A549 (cell line): Measurements from ENCODE around the gene ABITRAM. TPM values are rescaled to one million over a fixed set of nuclear protein-coding genes. Genes with fewer than 3 reads are reported as not detected.
"Not testable (repeated sequence)": the region's sequence is repeated elsewhere in the genome, so short reads cannot be mapped to it uniquely, and the experiment has no call there.

Experiments
- ATAC-seq, 2 experiments: fragments of 200-7000 bp in 1 of 2; fragments of >200 bp in 1 of 2; cut with Nextera tagmentation in 1 of 2; cut with Tn5 transposase in 1 of 2; 3 replicates each; pipeline versions ENCODE4 v1.8.0 to v1.9.1; 2018 to 2020; ENCODE audit warnings: mild to moderate bottlenecking in 1 of 2, moderate library complexity in 1 of 2
- CTCF ChIA-PET: fragments of 300-600 bp; sonication (Branson Sonifier 250); formaldehyde crosslinking; extraction: SDS; loops from one replicate; lab custom pipeline; 2021; ENCODE audit warnings: antibody characterized with exemption, inconsistent platforms; lab: Yijun Ruan, JAX
- POLR2A ChIA-PET: fragments of 350-600 bp; formaldehyde crosslinking; extraction: SDS; loops from one replicate; lab custom pipeline; 2021; ENCODE audit warnings: antibody characterized with exemption, inconsistent platforms; lab: Yijun Ruan, JAX
- DNase-seq, 2 experiments: peaks; one replicate each; pipeline versions ENCODE4 v3.0.0 to v3.0.0-alpha.2; 2011 to 2016; ENCODE audit warnings: low read depth in 1 of 2, low spot score in 1 of 2
- FAIRE-seq: peaks from 2 replicates; lab custom pipeline; 2011; peaks lifted over from hg19 to GRCh38; lab: Jason Lieb, UNC
- H3K27ac ChIP-seq, 2 experiments: fragments of >200 bp; sonication (Bioruptor Twin); formaldehyde crosslinking; 3 replicates each; pipeline ENCODE4 v1.5.1; 2016 to 2017
- H3K4me1 ChIP-seq: fragments of >200 bp; sonication (Bioruptor Twin); formaldehyde crosslinking; 3 replicates; pipeline ENCODE4 v1.6.1; 2016
- H3K4me2 ChIP-seq: fragments of >200 bp; sonication (Bioruptor Twin); formaldehyde crosslinking; 3 replicates; pipeline ENCODE4 v1.6.1; 2016
- H3K4me3 ChIP-seq: fragments of >200 bp; sonication (Bioruptor Twin); formaldehyde crosslinking; 3 replicates; pipeline ENCODE4 v1.5.1; 2016
- H3K9me3 ChIP-seq: fragments of >200 bp; sonication (Bioruptor Twin); formaldehyde crosslinking; 3 replicates; pipeline ENCODE4 v1.6.1; 2016
- BCL3 ChIP-seq: fragments of >200 bp; sonication (Bioruptor Twin); formaldehyde crosslinking; IDR thresholded peaks from 3 replicates; pipeline ENCODE4 v1.6.1; 2016
- BHLHE40 ChIP-seq: IDR thresholded peaks from 2 replicates; pipeline ENCODE4 v1.6.1; 2012; ENCODE audit warnings: low read depth, low read length, inconsistent platforms
- CHD2 ChIP-seq: fragments of 150-350 bp; IDR thresholded peaks from 2 replicates; pipeline ENCODE4 v1.6.1; 2014; ENCODE audit warnings: low read length; ENCODE audit not compliant: partially characterized antibody
- ELK1 ChIP-seq: fragments of 150-350 bp; IDR thresholded peaks from 2 replicates; pipeline ENCODE4 v1.6.1; 2014; ENCODE audit warnings: low read depth, mild to moderate bottlenecking, low read length
- FOSB ChIP-seq: fragments of 250-450 bp; sonication (Bioruptor Pico); IDR thresholded peaks from 2 replicates; pipeline ENCODE4 v1.5.0; 2020; ENCODE audit warnings: mild to moderate bottlenecking, moderate library complexity
- FOSL2 ChIP-seq, 2 experiments: fragments of 450-650 bp in 1 of 2; fragments of >200 bp in 1 of 2; sonication (Bioruptor Twin) in 1 of 2; formaldehyde crosslinking; IDR thresholded peaks; 2 replicates each; pipeline versions ENCODE4 v1.5.0 to v1.6.1; 2016 to 2020; ENCODE audit warnings: mild to moderate bottlenecking in 1 of 2, moderate library complexity in 1 of 2
- FOXS1 ChIP-seq: fragments of 250-450 bp; sonication (Bioruptor Pico); IDR thresholded peaks from 2 replicates; pipeline ENCODE4 v1.5.0; 2020; ENCODE audit warnings: mild to moderate bottlenecking, moderate library complexity
- GATA3 ChIP-seq: IDR thresholded peaks from 2 replicates; pipeline ENCODE4 v1.6.1; 2012; ENCODE audit warnings: borderline replicate concordance
- HDAC2 ChIP-seq: fragments of 200-600 bp; sonication (generic); IDR thresholded peaks from 2 replicates; pipeline ENCODE4 v1.6.1; 2016
- HOXA7 ChIP-seq: fragments of 250-450 bp; sonication (Bioruptor Pico); IDR thresholded peaks from 2 replicates; pipeline ENCODE4 v1.5.0; 2020; ENCODE audit warnings: mild to moderate bottlenecking, moderate library complexity
- HOXB13 ChIP-seq: fragments of 250-450 bp; sonication (Bioruptor Pico); IDR thresholded peaks from 2 replicates; pipeline ENCODE4 v1.5.0; 2020; ENCODE audit warnings: low read depth, mild to moderate bottlenecking, moderate library complexity
- JUNB ChIP-seq: fragments of >200 bp; sonication (Bioruptor Twin); formaldehyde crosslinking; IDR thresholded peaks from 2 replicates; pipeline ENCODE4 v1.6.1; 2016
- KDM5A ChIP-seq: fragments of 200-600 bp; sonication (generic); IDR thresholded peaks from 2 replicates; pipeline ENCODE4 v1.6.1; 2016; ENCODE audit warnings: antibody characterized with exemption, mild to moderate bottlenecking
- MAX ChIP-seq: IDR thresholded peaks from 2 replicates; pipeline ENCODE4 v1.6.1; 2012
- NFE2L2 ChIP-seq: fragments of 150-350 bp; conservative IDR thresholded peaks from 2 replicates; pipeline ENCODE4 v1.6.1; 2014; ENCODE audit warnings: low read length
- NPAS2 ChIP-seq: fragments of 250-450 bp; sonication (Bioruptor Pico); IDR thresholded peaks from 2 replicates; pipeline ENCODE4 v1.8.0; 2022; ENCODE audit warnings: mild to moderate bottlenecking, moderate library complexity, borderline replicate concordance
- PHF8 ChIP-seq: fragments of 200-600 bp; sonication (generic); IDR thresholded peaks from 2 replicates; pipeline ENCODE4 v1.6.1; 2016; ENCODE audit warnings: low read depth, mild to moderate bottlenecking, antibody characterized with exemption, moderate library complexity, borderline replicate concordance
- POLR2AphosphoS2 ChIP-seq: conservative IDR thresholded peaks from 2 replicates; pipeline ENCODE4 v1.6.1; 2012; ENCODE audit warnings: low read length, improper control_type of control experiment, inconsistent platforms
- RAD21 ChIP-seq, 2 experiments: fragments of >200 bp in 1 of 2; sonication (Bioruptor Twin) in 1 of 2; formaldehyde crosslinking in 1 of 2; IDR thresholded peaks in 1 of 2; conservative IDR thresholded peaks in 1 of 2; 2 replicates in 1 of 2; 3 replicates in 1 of 2; pipeline ENCODE4 v1.6.1; 2012 to 2018; ENCODE audit warnings: inconsistent platforms in 1 of 2
- RARB ChIP-seq: fragments of 250-450 bp; sonication (Bioruptor Pico); IDR thresholded peaks from 2 replicates; pipeline ENCODE4 v1.8.0; 2021; ENCODE audit warnings: mild to moderate bottlenecking, moderate library complexity
- RCOR1 ChIP-seq: fragments of 150-350 bp; IDR thresholded peaks from 2 replicates; pipeline ENCODE4 v1.6.1; 2014; ENCODE audit warnings: antibody characterized with exemption, low read length, low read depth
- RNF2 ChIP-seq: fragments of 200-600 bp; sonication (generic); IDR thresholded peaks from 2 replicates; pipeline ENCODE4 v1.6.1; 2016; ENCODE audit warnings: low read depth, mild to moderate bottlenecking, antibody characterized with exemption, moderate library complexity, borderline replicate concordance
- SMC3 ChIP-seq: fragments of >200 bp; sonication (Bioruptor Twin); formaldehyde crosslinking; IDR thresholded peaks from 3 replicates; pipeline ENCODE4 v1.6.1; 2018; ENCODE audit warnings: inconsistent platforms
- TP53 ChIP-seq: fragments of 250-450 bp; sonication (Bioruptor Pico); IDR thresholded peaks from 2 replicates; pipeline ENCODE4 v1.5.0; 2021; ENCODE audit warnings: mild to moderate bottlenecking, moderate library complexity
- WGBS: methylation state at CpG from one replicate; pipeline ENCODE4 v1.1.6; 2017; ENCODE audit errors: missing lambda C conversion rate; 5-methylcytosine and 5-hydroxymethylcytosine counted together
- polyA plus RNA-seq, 4 experiments: library from polyadenylated mRNA; depleted of rRNA in 3 of 4; stranded (reverse); fragments of >200 nt; fragmentation: RNase III in 1 of 4; extraction: RNeasy Plus Mini Kit Qiagen cat#74134 plus additional on column Dnase treatment in 1 of 4; gene quantifications; 2 replicates in 3 of 4; 3 replicates in 1 of 4; pipeline ENCODE4 v1.2.3, GENCODE V29; 2011 to 2017

Gene ABITRAM
- polyA plus RNA-seq, 2 of the 4 experiments (the other 2 are of a cell fraction) = 18.7 to 38.2 TPM

GRCh38 chr9:108919517-108919916, 14.7 kb upstream of the ABITRAM start:
- POLR2A ChIA-PET = no interaction called here
- 86% methylated on average over 6 of the region's 6 CpGs for WGBS
- TF ChIP-seq HOXB13 (CRISPR knock-in tag) (no peak), NFE2L2 (no peak), GATA3 (no peak), RAD21 (conservative IDR thresholded peaks at IDR 0.05 in 1 of 2, IDR thresholded peaks at IDR 0.05 in 1 of 2) (no peak)
- Histone ChIP-seq H3K9me3 (no peaks in the 10 kb centered on the region), H3K4me3 (no peak overlapping the region), H3K27ac (no peak overlapping the region), H3K4me1 (no peaks in the 10 kb centered on the region), H3K4me2 (no peak overlapping the region)
- ATAC-seq (no peak), DNase-seq (no peak), FAIRE-seq (no peak)
- CTCF ChIA-PET = interaction anchor here (0.6 to 0.9 kb wide), 2 partner anchors 19 to 1497 kb away, joined by 3 to 4 read pairs; no protein-coding TSS in a partner anchor

- WGBS = 86% methylated on average over 1 of the region's 1 CpG
- not testable (repeated sequence) for FAIRE-seq
Observed at GRCh38 chr9:108920401-108920800, 13.8 kb upstream of the ABITRAM start.

GRCh38 chr9:108921200-108921599, 13.0 kb upstream of the ABITRAM start:
- H3K27ac ChIP-seq = no peak overlapping the region
- TF ChIP-seq NPAS2 = no peak
- TF ChIP-seq JUNB = no peak
- no peak for TF ChIP-seq NFE2L2
- TF ChIP-seq RARB (CRISPR knock-in tag) = no peak
- no peak for TF ChIP-seq FOXS1 (CRISPR knock-in tag)
- TF ChIP-seq FOSL2 (IDR thresholded peaks at IDR 0.05) = no peak
- no peak for TF ChIP-seq FOSL2 (CRISPR knock-in tag; IDR thresholded peaks at IDR 0.05)
- TF ChIP-seq POLR2AphosphoS2 = no peak
- TF ChIP-seq ELK1 = no peak
- no peak for TF ChIP-seq FOSB
- TF ChIP-seq HDAC2 = no peak
- no peak for TF ChIP-seq BHLHE40
- no peak for TF ChIP-seq RCOR1
- TF ChIP-seq RAD21 (conservative IDR thresholded peaks at IDR 0.05 in 1 of 2, IDR thresholded peaks at IDR 0.05 in 1 of 2) = no peak
- no peak for ATAC-seq
- ChIA-PET POLR2A (no interaction called here), CTCF (interaction anchor here (0.6 to 1.0 kb wide), 3 partner anchors 29 to 1457 kb away, joined by 4 to 6 read pairs (median 4); no protein-coding TSS in a partner anchor)
- H3K4me1 ChIP-seq = no peaks in the 10 kb centered on the region
- no peak overlapping the region for H3K4me3 ChIP-seq
- 98% methylated on average over 1 of the region's 1 CpG for WGBS
- no peak for FAIRE-seq
- no peak overlapping the region for H3K4me2 ChIP-seq
- H3K9me3 ChIP-seq = no peaks in the 10 kb centered on the region
- DNase-seq = no peak

More at GRCh38 chr9:108920401-108920800, 13.8 kb upstream of the ABITRAM start:
- ATAC-seq, H3K4me1 ChIP-seq, H3K27ac ChIP-seq, POLR2A ChIA-PET, H3K4me2 ChIP-seq, H3K9me3 ChIP-seq, H3K4me3 ChIP-seq, DNase-seq: not testable (repeated sequence)
- CTCF ChIA-PET = interaction anchor here (0.9 to 1.0 kb wide), 2 partner anchors 20 to 30 kb away, joined by 3 to 6 read pairs; no protein-coding TSS in a partner anchor

- Histone ChIP-seq H3K4me1 (no peaks in the 10 kb centered on the region), H3K27ac (no peak overlapping the region), H3K4me2 (no peak overlapping the region), H3K4me3 (no peak overlapping the region), H3K9me3 (no peaks in the 10 kb centered on the region)
- no peak for DNase-seq
- FAIRE-seq = no peak
- CTCF ChIA-PET = no interaction called here
- POLR2A ChIA-PET = no interaction called here
- ATAC-seq = no peak
- TF ChIP-seq KDM5A (no peak), BCL3 (no peak), HOXA7 (CRISPR knock-in tag) (no peak), FOSL2 (IDR thresholded peaks at IDR 0.05) (no peak), FOSL2 (CRISPR knock-in tag; IDR thresholded peaks at IDR 0.05) (no peak), PHF8 (no peak), HOXB13 (CRISPR knock-in tag) (no peak), ELK1 (no peak), RNF2 (no peak), NPAS2 (no peak), HDAC2 (no peak), TP53 (CRISPR knock-in tag) (no peak), SMC3 (no peak), CHD2 (no peak), MAX (no peak), POLR2AphosphoS2 (no peak), RAD21 (conservative IDR thresholded peaks at IDR 0.05 in 1 of 2, IDR thresholded peaks at IDR 0.05 in 1 of 2) (no peak)
Observed at GRCh38 chr9:108924466-108924865, 9.7 kb upstream of the ABITRAM start.
